ENCODE measurements around the gene GPSM1. TPM values are rescaled to one million over a fixed set of nuclear protein-coding genes. Genes with fewer than 3 reads are reported as not detected.

The GPSM1 gene
- total RNA-seq, 1 experiment from 2014 or later = 24.7 TPM

GRCh38 chr9:136341769-136342168, 14.4 kb downstream of the GPSM1 start:
- Histone ChIP-seq H2AFZ (ENCODE audit: low read length) (no peak overlapping the region), H3K4me1 (ENCODE audit: insufficient read depth, low read length) (no peaks in the 10 kb centered on the region), H4K5ac (ENCODE audit: insufficient read length, low read depth, low read length) (no peak overlapping the region), H2BK15ac (ENCODE audit: low read depth, low read length) (no peak overlapping the region), H3T11ph (ENCODE audit: low read length) (no peak overlapping the region), H4K20me1 (ENCODE audit: control insufficient read depth, insufficient read depth, insufficient read length) (no peaks in the 10 kb centered on the region), H3K27me3 (ENCODE audit: insufficient read depth, low read length) (no peaks in the 10 kb centered on the region), H2BK20ac (ENCODE audit: low read depth, low read length, poor library complexity, severe bottlenecking) (no peak overlapping the region), H4K8ac (replicated peaks; ENCODE audit: insufficient read length, low read depth, low read length) (no peak overlapping the region), H2BK120ac (ENCODE audit: low read depth, low read length, poor library complexity, severe bottlenecking) (no peak overlapping the region), H2AK5ac (ENCODE audit: insufficient read length, low read length) (no peak overlapping the region), H3K79me1 (ENCODE audit: insufficient read depth, low read depth, low read length, poor library complexity, severe bottlenecking) (no peaks in the 10 kb centered on the region), H3K4me2 (ENCODE audit: insufficient read depth, insufficient read length, low read length) (no peak overlapping the region), H3K23ac (ENCODE audit: insufficient read length, low read depth, low read length) (no peak overlapping the region), H2BK12ac (ENCODE audit: insufficient read length, low read depth, low read length) (no peak overlapping the region), H3K79me2 (ENCODE audit: insufficient read depth, low read length) (no peaks in the 10 kb centered on the region), H4K91ac (ENCODE audit: insufficient read length, low read depth, low read length) (no peak overlapping the region), H3K14ac (ENCODE audit: insufficient read depth, low read length) (no peak overlapping the region), H3K4ac (ENCODE audit: low read depth, low read length) (no peak overlapping the region), H3K56ac (ENCODE audit: insufficient read length, low read depth, low read length) (no peak overlapping the region), H2BK5ac (ENCODE audit: insufficient read length, low read length) (no peak overlapping the region), H3K23me2 (ENCODE audit: insufficient read length, low read depth, low read length, poor library complexity, severe bottlenecking) (no peaks in the 10 kb centered on the region), H3K9me3 (ENCODE audit: control insufficient read depth, low read depth, low read length) (no peaks in the 10 kb centered on the region), H3K18ac (ENCODE audit: insufficient read length, low read depth, low read length) (no peak overlapping the region), H3K9ac (ENCODE audit: extremely low read depth, insufficient read length, low read length) (no peak overlapping the region), H3K27ac (ENCODE audit: insufficient read length, low read depth, low read length) (no peak overlapping the region)
- no peak for DNase-seq
- no peaks in the 10 kb centered on the region for H3K9me3 Mint-ChIP-seq
- no peaks in the 10 kb centered on the region; the same call in 1 of the 2 replicates for H3K27me3 Mint-ChIP-seq (ENCODE audit: low read depth)
- H3K4me3 Mint-ChIP-seq = peak overlapping the region; percentile 15 to 58; a peak in 2 of 5 replicates
- no peak for TF ChIP-seq CTCF (conservative IDR thresholded peaks at IDR 0.05)
- H3K4me1 Mint-ChIP-seq = peaks cover 6 to 29% of the 10 kb centered on the region in 2 experiments; a peak in 3 of 4 replicates
- H3K36me3 Mint-ChIP-seq (ENCODE audit: insufficient read depth in 1 of 3, low read depth in 3 of 3) = no peaks in the 10 kb centered on the region; a peak in 1 of 7 replicates
- no CpG with 5 or more reads among the region's 10 CpGs for WGBS (ENCODE audit: extremely low coverage, insufficient read length, low lambda C conversion rate)
- H3K27ac Mint-ChIP-seq = no peak overlapping the region; a peak in 1 of 7 replicates
